Amniotic epithelial cell (primary cell): Measurements from ENCODE around the gene RFX6.

ENCODE experiments used
- DNase-seq: peaks from one replicate; pipeline ENCODE4 v3.0.0-alpha.2; 2010; ENCODE audit warnings: low read depth

Gene RFX6

DNA sequence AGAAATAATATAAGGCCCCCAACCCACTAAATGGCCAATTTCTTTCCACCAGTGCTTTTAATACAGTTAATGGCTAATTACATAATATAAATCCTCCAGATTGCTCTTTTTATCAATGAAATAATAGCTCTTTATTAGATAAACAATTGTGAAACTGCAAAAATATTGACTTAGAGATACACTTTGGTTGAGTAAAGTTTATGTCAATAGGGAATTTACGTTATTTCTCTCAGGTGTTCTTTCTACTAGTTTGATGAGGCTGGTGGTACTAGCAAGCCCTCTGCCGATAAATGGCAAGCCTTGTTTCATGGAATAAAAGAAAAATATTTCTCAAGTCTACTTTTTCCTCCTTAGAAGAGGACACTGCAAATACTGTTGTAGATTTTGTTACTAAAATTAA is 18.9 kb downstream of the RFX6 start:
- no peak for DNase-seq

DNA sequence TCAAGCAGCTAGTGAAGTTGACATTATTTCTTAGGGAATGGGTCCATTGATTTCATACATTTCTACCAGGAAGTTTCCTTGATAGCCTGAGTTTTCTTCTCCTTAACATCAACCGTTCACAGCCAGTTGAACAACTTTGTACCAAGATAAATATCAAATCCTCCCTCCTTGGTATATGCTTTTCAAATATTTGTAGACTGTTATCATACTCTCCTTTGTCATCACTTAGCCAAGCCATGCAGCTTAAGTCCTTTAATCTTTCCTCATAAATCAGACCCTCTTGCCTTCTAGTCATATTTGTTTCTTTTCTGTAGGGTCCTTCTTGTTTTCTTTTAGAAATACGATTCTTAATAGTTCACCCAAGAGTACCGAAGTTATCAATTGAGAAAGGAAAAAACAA is 25.6 kb downstream of the RFX6 start:
- no peak for DNase-seq

DNA sequence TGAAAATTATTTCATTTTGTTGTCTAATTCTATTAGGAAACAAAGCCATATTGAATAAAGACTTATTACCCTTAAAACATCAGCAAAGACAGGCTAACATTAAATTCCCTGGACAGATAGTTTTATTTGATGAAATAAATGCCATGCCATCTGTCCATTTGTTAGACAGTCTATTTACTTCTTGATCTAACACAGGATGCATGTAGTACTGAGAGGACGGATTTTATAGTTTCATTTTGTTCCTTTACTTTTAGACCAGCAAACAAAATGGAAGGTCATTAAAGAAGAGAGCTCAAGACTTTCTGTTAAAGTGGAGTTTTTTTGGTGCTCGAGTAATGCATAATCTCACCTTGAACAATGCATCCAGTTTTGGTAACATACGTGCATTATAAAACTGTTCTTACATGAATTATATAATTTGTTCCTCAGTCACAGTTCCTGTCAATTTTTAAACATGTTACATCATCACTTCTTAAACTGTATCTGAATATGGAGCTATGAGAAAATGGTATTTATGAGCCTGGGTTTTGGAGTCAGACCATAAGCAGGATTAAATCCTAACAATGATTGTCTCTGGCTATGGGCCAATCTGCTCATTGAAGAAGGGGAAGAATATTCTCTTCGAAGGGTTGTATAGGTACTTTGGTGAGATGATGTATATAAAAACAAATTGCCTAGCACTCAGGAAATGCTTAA is 46.0 kb downstream of the RFX6 start:
- no peak for DNase-seq

DNA sequence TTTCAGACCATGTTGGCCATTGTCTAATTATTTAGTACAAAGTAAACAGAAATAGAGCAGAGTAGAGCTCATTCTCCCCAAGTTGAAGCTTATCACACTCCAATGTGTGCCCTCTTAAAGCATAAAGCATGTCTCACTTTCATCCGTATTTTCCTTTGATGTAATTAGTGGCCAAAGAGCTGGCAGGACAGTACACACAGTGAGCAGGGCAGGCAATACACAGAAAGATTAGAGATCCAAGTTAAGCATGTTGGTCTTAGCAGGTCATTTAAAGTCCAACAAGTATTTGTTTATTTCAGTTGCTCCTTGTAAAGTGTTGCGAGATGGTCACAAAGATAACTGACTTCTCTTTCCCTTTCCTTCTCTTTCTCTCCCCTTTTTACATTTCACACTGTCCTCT is 47.2 kb downstream of the RFX6 start:
- no peak for DNase-seq

DNA sequence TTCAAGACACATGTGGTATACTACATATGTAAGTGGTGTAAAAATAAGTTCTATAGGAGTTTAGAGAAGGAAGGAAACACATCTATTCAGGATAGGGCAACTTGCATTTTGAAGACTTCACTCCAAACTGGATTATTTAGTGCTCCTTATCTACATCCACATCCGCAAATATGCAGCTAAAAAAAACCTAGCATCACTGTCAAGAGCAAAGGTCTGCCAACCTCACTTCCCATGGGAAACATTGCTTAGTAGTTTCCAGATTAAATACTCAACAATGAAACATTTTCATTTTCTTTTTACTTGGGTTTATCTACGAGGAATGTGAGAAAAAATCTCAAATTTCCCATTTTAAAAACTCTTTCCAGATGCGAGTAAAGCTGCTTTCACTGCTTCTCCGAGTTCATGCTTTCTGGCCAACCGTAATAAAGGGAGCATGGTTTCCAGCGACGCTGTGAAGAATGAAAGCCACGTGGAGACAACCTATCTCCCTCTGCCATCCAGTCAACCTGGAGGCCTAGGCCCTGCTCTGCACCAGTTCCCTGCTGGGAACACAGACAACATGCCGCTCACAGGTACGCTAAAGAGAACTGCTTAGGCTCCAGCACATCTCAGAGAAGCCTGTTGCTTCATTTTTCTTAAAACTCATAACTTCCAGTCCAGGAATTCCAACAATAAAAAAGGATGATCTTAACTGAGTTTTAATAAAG is 48.2 kb downstream of the RFX6 start:
- no peak for DNase-seq

DNA sequence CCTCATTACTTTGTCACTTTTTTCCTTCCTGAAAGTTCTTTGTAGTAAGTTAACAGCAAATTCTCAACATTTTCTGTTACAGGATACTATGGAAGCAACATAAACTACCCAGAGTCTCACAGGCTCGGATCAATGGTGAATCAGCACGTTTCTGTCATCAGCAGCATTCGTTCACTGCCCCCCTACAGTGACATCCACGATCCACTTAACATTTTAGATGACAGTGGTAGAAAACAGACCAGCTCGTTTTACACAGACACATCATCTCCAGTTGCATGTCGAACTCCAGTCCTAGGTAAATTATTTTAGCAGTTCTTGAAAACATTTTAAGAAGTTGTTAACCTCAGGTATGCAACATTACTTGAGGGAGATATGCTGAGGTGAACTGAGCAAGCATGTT is 51.6 kb downstream of the RFX6 start:
- DNase-seq: no peak

DNA sequence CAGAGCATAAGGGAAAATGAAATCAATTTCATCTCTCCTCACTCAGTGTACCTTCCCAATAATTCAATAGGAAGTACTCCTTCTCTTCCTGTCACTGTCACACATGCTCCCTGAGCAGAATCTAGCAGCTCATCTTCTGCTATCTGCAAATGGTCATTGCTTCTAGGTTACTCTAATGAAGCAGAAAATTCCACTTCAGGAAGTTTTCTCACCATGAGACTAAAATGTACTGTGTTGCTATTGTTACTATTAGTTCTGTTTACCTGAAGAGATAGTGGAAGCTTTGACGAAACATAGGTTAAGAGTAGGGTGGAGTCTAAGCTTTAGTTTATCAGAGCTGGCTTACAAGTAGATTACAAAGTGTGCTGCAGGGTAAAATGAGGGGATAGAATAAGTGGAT is 52.8 kb downstream of the RFX6 start:
- no peak for DNase-seq

DNA sequence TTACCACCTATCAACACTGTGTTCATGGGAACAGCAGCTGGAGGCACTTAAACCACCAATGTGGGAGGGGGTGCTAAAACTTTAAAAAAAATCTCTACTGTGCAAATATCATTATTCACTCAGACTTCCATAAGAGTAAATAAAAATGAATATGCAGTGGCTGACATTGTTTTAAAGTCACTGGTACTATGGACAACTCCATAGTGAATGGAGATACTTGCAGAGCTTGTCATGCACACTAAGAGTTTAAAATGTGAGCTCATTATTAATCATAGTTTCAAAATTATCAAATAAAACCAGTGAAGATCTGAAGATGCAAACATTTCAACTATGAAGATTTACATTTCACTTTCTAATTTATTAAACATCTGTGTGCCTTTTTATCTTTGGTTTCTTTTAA is 54.4 kb downstream of the RFX6 start:
- DNase-seq: no peak

DNA sequence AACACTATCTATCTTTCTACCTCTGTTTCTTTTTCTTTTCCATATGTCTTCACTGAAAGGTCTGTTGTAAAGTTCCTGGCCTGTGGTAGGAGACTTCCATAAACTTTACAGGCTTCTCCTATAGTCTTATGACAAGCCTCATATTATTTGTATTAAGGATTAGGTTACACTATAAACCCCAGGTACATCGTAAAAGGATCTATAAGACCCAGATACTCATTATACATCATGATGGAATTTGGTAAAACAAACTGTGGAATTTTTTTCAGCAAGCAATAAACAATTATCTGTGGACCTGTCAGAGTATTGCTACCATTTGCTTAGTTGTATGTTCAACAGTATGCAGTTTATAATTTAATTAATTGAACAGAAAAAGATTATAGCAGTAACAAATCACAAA is 55.5 kb downstream of the RFX6 start:
- DNase-seq: no peak

DNA sequence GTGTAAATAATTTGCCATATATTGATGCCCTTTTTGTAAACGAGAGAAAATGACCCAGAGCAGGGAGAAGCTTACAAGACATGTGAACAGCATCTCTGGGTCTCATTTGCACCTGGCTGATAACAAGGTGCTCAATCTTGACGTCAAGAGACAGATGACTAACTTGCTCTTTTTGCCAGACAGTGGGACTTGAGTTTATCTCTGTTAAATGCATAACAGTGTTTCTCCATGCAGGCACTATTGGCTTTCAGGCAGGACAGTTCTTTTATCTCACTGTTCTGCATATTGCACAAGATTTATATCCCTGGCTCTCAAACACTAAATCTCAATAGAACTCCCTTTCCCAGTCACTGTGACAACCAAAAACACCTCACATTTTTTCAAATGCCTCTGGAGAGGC is 56.4 kb downstream of the RFX6 start:
- DNase-seq: peak; percentile 1

DNA sequence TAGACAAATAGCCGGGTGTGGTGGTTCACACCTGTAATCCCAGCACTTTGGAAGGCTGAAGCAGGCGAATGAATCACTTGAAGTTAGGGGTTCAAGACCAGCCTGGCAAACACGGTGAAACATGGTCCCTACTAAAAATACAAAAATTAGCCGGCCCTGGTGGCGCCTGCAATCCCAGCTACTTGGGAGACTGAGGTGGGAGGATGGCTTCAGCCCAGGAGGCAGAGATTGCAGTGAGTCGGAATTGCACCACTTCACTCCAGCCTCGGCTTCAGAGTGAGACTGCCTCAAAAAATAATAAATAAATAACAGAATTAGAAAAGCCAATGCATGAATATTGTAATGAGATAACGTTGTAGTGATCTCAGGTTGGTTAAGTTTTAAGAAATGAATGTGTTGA is 61.3 kb downstream of the RFX6 start:
- DNase-seq: no peak

DNA sequence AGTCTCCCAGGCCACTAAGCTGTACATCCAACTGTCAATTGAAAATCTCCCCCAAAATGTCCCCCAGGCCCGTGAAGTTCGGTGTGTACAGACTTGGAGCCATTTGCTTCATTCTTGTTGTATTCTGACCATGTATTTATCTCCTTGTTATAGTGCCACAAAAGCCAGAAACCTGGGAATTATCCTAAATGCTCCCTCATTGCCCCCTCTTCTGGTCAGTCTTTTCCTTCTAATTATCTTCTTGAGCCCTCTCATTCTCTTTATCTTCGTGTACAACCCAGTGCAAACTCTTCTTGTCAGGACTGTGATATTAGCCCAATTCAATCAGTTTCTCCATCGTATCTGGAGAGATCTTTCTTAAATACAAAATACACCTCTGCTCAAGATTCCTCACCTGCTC is 64.7 kb downstream of the RFX6 start:
- DNase-seq: no peak

DNA sequence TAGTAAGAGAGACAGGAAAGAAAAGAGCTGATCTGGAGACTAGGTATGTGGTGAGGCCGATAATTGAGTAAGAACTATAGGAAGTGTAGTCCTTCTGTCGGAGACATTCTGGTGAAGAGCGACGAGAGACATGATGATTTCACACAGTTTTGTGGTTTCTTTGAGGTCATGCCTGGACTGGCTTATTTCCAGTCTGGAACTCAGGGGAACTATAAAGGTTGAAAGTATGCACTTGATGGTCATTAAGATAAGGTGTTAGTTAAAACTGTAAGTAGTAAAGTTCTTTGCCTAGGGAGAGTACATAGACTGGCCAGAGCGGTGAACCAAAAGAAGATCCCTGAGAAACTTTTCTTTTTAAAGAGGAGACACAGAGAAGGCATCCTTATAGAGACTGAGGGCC is 68.8 kb downstream of the RFX6 start:
- peak; percentile 26 for DNase-seq

DNA sequence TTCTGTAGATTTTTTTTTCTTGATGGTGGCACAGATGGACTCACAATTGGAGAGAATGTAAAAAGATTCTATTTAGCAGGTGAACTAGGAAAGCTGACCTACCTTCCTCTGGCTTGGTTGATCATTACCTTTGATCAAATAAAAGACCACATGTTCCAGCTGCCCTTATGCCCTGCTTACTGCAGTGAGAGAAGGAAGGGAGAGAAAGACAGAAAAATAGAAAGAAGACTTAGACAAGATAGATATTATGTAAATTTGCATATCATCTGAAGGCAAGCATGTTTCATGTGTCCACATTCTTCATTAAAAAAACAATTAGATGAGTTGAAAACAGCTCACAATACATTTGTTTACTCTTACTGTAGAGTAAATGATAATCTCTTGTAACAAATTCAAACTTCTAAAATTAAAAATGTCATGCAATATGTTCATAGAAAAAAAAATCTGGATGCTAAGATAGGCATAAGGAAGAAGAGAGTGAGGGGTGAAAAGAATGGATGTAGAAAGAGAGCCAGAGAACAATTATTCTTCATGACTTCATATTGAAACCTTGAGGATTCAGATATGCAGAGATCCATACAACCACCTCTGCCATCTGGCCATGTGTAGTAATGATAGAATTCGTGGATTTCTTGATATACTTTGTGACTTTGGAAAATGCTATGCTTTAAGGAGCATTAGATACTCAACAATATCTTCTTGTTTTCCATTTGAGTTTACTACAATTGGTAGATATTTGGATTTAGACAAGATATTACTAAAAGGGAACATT is 71.7 kb downstream of the RFX6 start:
- DNase-seq: no peak

DNA sequence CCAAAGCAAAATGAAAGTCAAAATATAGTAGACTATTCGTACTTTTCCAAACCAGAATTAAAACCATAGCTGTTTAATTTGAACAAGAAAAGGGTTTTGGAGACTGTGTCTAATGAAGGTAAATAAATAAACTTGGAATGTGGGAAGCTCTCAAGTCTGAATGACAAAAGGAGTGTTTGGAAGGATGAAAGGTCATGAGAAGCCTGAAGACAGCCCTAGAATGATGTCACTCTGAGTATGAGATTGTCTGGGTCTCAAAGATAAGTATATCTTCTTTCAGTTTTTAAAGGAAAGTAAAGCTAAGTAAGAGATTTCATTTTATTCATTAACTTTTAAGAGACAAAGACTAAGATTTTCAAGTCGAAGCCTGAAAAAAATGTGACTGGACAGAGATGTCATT is 72.9 kb downstream of the RFX6 start:
- no peak for DNase-seq

DNA sequence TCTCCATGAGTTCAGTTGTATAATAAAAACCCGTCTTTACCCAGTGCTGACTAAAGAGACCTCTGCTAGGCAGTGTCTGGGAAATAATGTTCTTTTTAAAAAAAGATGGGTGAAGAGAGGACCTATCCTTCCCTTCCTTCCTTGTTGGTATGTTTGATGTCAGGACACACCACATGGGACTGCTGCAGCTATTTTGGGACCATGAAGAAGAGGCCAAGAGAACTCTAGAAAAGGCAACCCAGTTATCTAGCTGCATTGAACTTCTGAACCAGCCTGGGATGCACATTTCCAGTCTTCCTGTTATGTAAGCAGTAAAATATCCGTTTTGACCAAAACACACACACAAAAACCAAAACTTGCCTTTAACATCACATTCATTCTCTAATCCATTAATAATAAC is 77.3 kb downstream of the RFX6 start:
- DNase-seq: no peak

DNA sequence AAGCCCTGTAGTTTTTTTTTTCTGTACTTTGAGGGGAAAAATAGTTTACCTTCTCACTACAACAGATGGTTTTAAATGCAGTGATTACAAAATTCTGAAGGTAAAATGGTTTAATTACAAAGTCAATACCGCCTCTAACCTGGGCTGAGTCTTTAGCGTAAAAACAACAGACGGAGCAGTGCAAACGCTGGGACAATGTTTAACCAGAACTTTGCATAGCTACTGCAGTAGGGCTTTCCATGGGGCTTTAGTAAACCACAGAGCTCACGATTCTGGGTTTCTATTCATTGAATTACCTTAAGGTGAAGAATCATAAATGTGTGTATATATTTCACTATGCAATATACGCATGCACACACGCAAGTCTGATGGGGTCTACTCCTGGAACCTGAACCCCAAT is 77.9 kb downstream of the RFX6 start:
- DNase-seq: no peak

DNA sequence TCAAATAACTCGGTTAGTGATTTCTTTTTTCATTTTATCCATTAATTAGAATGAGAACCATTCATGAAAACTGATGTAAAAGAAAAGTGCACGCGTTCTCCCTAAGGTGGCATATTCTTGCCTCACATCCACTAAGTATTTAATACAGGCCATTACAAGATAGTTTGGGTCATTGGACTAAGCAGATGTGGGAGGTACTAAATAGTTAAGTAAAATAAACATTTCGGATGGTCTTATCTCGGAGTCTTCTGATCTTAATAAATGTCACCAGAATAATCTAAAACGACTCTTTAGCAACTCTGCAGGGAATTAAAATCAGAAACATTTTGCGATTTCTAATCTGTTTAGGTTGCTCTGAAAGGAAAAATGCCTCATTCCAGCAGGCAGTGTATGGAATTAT is 78.7 kb downstream of the RFX6 start:
- DNase-seq: no peak

DNA sequence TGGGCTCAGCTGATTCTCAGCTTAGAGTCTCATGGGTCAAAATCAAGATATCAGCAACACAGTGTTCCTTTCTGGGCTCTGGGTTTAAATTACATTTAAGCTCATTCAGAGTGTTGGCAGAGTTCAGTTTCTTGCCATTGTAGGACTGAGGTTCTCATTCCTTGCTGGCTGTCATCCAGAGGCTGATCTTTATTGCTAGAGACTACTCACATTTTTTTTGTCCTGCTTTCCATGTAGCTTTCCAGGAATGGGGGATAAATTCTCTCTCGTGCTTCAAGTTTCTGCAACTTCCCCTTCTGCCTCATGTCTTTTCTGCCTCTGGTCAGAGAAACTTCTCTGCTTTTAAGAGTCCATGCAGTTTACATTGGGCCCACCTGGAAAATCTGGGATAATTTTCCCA is 86.9 kb downstream of the RFX6 start:
- no peak for DNase-seq

DNA sequence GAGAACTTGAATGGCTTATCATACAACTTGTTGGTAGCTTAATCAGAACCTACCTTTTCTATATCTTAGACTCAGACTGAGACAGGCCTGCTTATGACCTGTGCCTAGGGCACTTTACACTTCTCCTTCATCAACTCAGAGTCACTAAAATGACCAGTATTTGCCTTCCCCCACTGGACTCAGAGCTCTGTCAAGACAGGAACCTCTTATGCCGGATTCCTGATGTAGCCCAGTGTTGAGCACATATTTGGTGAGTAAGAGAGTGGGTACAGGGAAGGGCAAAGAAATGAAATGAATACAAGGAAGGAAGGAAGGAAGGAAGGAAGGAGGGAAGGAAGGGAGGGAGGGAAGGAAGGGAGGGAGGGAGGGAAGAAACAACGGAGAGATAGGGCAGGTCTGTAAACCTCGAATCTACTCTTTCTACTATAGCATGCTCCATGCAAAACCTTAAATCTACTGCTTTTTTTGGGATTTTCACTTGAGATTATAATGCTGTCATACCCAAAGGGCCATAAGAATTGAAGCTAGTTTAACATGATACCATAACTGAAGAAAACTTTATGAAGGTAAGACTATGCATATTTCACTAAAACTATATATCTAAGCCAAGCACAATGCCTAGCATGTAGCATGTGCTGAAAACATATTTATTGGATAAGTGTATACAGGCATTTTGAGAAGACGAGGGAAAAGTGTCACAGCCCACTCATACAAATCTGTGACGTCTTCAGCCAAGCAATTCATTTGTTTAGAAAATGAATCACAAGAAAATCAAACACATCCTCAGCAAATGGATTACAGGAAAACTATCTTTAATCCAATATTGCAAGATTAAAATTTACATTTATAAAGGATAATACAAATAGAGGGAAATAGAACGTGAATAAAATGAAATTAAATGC is 89.9 kb downstream of the RFX6 start:
- no peak for DNase-seq

DNA sequence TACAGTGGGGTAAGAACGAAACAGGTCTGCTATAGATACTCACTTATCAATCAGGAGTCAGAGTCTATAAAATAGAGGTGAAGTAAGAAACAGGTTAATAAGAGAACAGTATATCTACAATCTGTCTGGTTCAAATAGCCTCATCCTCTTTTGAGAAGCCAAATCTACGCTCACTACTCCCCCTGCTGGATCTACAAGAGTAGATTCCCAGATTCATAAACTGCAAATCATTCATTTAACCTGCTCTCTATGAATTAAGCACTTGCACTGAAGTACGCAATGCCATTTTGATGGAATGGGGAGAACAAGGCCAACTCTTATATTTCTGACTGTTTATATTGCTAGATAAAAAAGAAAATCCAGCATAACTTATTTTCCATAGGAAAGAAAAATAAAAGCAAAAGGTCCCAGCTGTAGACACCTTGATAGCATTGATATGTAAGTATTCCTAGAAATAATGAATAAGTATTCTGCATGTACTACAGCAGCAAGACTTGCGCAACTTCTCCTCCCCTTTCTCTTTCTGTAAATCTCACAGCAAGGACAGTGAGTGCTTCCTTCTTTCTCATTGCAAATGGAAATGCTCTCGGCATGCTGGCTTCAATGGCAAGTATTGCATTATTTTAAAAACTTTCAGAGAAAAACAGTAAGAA is 92.3 kb downstream of the RFX6 start:
- peak; percentile 44 for DNase-seq

DNA sequence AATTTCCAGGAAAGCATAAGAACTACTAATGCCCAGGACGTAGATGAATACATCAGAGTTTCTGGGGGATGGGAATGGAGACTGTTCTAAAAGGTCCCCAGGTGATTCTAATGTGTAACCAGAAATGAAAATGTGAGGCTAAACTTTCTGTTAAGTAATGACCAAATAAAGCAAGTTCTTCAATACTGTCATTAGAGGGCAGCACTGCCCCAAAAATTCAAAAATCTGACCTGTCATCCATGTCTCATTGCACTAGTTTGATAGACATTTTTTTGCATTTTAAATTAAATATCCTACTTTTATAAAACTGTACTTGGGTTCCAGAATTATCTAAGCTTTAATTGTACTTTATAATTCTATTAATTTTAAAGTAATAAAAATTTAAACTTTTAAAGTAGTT is 94.9 kb downstream of the RFX6 start:
- DNase-seq: peak; percentile 46
